Tongue (tissue), 2 donors: ENCODE measurements around the gene ABCB8. TPM values are rescaled to one million over a fixed set of nuclear protein-coding genes. Genes with fewer than 3 reads are reported as not detected.

Experiments
- DNase-seq: peaks from one replicate; pipeline ENCODE4 v3.0.0-alpha.2; 2015
- total RNA-seq: library from RNA; depleted of rRNA; stranded (reverse); fragments of >200 nt; gene quantifications from one replicate; pipeline ENCODE4 v1.2.3, GENCODE V29; 2014

The ABCB8 gene
- 28.6 TPM for total RNA-seq

DNA sequence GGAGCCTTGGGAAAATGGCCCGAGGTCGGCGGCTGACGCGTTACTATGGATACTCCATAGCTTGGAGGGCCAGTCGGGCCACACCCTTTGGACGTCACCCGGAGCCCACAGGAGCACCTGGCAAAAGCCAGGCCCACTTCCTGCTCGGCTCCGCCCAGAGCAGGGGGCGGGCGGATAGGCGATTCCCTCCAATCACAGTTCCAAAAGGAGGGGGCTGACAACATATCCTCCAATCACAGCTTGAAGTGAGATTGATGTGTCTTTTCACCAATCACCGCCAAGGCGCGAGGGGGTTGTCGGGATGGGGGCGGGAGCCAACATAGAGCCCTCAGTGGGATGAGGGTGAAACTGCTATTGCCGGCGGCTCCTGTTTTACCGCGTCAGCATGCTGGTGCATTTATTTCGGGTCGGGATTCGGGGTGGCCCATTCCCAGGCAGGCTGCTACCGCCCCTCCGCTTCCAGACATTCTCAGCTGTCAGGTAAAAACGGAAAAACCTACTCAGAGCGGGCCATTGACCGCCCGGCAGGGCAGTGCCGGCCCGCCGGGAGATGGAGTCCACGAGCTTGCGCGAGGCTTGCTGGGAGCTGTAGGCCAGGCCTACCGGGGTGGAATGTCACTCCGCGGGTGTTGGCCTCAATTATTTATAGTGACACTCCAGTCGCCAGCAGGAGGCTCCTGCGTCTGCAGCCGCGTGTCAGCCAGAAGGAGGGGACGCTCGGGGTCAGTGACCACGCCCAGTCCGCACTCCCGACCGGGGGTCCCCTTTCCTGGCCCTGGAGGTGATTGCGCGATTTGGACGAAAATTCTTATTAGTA lies at the start of gene ABCB8:
ABCB8 (plus strand) TSS at position 320 of the 817 bp plus-strand sequence; CDS start at position 386, 66 bp downstream.
- peak; percentile 100 for DNase-seq

DNA sequence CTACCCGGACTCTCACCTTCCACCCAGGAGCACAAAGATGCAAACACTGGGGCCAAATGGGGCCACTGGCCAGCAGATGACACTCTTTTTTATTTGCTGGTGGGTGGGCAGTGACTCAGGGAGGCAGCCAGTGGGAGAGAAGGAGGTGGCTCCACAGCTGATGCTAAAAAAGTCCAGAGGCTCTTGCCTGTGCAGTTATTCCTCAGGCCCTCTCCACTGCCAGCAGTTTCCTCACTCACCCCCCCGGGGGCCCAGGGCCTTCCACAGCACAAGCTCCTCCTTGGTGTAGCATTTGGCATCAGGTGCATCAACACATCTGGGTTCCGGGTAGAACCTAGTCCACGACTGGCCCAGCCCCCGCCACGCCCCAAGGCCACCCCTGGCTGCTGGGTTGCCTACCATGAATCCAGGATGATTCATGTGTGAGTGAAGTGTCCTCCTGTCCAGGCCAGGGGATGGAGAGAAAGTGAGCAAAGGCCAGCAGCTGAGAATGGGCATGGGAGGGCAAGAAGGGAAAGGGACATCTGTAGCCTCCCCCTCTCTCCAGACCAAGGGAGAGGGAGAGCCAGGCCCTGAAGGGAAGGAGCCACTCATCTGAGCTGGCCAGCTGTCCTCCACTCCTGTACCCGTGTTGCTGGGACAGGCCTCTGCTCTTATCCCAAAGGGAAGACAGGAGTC lies 48.4 kb upstream of the ABCB8 start:
- no peak for DNase-seq

DNA sequence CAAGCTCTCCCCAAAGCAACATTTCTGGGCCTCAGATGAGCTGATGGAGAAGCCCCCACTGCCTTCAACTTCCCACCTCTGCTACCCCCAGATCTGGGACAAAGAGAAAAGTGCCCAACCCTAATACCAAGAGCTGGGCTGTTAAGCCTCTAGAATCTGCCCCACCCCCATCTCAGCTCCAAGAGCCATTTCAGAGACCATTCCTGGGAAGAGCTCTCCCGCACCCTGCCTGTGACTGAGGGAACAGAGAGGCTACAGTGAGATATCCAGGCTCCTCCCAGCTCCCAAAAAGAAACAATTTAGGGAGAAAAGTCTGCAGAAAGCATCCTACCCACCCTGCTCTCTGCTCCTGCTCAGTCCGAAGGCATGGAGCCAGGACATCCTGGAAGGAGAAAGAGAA lies 47.6 kb upstream of the ABCB8 start:
- DNase-seq = no peak

DNA sequence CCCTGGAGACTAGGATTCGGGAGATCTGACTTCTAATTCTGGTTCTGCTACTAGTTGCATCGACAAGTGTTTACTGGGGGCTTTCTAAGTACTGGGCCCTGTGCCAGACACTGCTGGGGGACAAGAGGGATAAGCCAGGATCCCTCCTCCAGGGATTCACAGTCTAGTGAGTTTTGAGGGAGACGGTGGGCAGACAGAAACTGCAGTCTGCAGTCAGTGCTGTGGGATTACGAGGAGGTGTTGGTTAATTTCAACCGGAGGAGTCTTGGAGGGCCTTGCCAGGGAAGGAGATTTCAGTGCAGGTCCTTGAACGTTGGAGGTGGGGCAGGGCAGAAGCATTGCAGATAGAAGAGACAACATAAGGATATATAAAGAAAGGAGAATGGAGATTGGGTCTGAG lies 46.6 kb upstream of the ABCB8 start:
- no peak for DNase-seq

DNA sequence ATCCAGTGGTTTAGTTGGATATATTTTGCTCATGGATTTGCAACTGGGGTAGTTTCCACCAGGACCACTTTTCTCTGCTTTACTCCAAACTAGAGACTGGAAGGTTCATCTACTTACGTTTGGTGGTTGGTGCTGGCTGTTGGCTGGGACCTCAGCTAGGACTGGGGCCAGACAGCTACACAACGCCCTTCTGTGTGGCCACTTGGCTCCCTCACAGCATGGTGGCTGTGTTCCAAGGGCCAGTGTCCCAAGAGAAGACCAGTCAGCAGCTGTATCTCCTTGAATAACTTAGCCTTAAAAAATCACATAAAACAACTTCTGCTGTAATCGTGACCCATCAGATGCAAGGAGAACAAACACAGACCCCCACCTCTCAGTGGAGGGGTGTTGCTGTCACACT lies 45.9 kb upstream of the ABCB8 start:
- DNase-seq = peak; percentile 30

DNA sequence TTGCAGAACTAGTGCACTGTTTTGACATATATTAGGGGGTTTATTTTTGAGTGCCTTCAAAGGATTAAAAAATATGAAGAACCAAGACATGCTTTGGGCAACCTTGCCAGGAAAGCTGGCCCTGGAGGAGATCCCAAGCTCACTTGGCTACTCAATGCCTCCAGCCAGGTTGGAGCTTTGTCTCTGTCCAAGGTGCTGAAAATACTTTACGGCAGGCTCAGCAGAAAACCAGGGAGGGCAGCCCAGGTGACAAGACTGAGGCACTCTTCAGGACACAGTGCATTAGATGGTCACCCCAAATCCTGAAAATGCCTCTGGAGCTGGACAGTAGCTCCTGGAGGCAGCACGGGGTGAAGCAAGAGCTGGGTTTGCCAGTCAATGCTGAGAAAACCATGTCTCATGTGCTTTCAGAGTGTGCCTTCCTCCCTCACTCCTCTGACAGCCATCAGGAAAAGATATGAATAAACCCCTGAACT lies 44.3 kb upstream of the ABCB8 start:
- peak; percentile 87 for DNase-seq

DNA sequence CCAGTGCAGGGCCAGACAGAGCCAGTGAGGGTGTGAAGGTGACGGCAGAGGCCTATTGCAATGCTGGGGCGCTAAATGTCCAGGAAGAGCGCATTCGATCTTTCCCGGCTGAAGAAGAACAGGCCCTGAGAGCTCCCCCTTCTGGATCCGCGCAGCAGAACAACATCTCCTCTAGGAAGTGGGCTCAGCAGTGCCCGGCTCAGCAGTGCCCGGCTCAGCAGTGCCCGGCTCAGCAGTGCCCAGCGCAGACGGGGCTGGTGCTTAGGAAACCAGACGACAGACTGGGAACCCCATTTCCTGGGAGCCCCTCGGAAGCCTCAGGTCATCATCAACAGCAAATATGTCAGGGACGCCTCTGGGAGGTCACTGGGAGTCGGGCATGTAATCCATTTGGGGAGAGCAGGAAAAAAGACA lies 42.1 kb upstream of the ABCB8 start:
- peak; percentile 85 for DNase-seq

DNA sequence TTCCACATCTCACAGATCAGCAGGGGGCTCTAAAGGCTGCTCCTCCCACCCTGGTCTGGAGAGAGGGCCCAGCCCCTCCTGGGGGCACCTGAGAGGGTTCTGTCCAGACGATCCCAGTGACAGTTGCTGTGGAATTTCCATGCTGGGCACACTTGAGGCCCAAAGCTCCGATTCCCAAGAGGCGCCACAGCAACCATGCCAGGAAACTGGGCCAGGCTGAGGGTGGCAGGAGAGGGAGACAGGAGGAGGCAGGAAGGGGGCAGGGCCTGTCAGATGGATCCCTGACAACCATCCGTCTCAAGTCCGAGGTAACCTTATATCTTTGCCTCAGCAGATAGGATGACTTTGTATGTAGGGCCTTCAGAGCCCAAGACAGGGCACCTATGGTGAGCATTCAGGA lies 41.7 kb upstream of the ABCB8 start:
- no peak for DNase-seq

DNA sequence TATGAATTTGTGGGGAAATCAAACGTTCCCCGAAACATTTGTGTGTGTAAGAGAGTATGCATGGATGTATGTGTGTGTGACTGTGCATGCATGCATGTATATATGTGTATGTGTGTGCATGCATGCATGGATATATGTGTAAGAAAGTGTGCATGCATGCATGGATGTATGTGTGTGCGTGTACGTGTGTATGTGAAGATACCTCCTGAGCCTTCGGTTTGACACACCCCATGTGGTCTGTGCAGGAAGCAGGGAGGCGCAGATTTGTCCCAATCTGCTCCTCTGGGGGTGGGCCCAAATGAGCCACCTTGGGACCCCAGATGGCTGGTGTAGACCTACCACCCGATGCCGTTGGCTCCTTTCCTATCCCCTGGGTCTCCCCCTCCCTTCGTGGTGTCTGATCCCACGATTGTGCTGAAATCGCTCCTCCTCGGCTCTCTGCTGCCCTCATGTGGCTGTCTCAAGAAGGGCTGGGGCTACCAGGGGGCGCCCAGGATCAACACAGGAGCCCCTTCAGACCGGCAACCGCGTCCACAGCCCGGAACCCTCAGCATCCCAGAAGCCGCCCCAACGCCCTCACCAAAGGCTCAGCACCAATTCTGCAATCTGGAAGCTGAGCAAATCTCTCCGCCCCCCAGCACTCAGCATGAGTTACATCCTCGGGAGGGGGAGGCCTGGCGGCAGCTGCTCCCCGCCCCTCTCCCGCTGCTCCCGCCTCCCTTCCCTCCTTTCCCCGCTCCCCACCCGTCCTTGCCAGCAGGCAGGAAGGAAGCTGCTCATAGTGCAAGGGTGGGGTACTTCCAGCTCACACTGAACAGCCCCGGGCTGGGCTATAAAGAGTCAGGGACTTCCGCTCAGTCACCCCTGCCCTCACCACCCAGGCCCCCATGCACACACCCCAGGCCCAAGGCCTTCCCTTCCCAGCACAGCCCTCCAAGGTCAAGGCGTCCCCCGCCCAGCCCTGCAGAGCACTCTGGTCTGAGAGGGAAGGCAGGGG lies 39.7 kb upstream of the ABCB8 start:
- DNase-seq = peak; percentile 87

DNA sequence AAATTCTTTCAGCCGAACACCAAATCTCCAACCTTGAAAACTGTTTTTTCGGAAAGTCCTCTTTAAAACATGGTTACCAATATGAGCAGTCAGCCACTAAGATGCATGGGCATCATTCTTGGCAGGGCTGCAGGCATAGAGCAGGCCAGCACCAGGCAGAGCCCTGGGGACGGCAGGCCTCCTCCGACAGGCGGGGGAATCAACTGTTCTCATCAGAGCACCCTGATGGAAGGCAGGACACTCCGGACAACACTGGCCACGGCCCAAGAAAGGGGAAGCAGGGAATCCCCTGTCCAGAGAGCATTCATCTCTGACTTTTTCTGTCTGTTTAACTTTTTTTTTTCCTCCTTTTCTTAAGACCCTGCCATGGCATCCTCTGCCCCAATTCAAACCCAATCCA lies 38.8 kb upstream of the ABCB8 start:
- no peak for DNase-seq

DNA sequence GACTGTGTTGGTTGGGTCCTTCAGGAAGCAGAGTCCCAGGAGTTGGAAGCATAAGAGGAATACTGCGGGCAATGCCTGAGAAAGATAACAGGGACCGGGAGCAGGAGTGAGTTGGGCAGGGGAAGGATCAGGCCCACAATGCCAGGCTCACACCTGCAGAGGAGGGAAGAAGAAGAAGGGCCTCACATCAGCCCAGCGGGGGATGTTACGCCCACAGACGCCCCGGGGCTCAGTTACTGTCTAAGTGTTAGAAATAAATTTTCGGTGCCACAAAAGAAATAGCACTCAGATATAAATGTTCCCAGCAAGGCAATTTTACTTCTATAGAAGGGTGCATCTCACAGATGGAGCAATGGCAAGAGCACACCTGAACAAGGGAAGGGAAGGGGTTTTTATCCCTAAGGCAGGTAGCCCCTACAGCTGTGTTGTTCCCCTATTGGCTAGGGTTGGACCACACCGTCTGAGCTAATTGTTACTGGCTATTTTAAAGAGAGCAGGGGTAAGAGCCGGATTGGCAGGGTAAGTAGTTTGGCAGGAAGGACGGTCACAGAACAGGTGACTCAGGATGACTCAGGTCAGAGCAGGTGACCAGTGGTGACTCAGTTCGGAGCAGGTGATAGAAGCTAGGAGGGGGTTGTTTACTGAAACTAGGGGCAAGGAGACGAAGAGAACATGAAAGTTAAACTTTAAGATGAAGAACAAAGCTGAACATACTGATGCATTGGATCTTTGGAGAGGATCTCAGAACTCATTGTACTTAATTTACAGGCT lies 37.6 kb upstream of the ABCB8 start, which contains the start of gene NOS3:
NOS3 (plus strand) TSS at position 602 of the 771 bp plus-strand sequence. CDS start 2,787 bp downstream, outside the sequence.
- no peak for DNase-seq

DNA sequence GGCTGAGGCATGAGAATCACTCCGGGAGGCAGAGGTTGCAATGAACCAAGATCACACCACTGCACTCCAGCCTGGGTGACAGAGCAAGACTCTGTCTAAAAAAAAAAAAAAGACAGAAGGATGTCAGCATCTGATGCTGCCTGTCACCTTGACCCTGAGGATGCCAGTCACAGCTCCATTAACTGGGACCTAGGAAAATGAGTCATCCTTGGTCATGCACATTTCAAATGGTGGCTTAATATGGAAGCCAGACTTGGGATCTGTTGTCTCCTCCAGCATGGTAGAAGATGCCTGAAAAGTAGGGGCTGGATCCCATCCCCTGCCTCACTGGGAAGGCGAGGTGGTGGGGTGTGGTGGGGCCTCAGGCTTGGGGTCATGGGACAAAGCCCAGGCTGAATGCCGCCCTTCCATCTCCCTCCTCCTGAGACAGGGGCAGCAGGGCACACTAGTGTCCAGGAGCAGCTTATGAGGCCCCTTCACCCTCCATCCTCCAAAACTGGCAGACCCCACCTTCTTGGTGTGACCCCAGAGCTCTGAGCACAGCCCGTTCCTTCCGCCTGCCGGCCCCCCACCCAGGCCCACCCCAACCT lies 36.1 kb upstream of the ABCB8 start:
- no peak for DNase-seq

DNA sequence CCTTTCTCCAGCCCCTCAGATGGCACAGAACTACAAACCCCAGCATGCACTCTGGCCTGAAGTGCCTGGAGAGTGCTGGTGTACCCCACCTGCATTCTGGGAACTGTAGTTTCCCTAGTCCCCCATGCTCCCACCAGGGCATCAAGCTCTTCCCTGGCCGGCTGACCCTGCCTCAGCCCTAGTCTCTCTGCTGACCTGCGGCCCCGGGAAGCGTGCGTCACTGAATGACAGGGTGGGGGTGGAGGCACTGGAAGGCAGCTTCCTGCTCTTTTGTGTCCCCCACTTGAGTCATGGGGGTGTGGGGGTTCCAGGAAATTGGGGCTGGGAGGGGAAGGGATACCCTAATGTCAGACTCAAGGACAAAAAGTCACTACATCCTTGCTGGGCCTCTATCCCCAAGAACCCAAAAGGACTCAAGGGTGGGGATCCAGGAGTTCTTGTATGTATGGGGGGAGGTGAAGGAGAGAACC lies 35.4 kb upstream of the ABCB8 start:
- DNase-seq = peak; percentile 70

DNA sequence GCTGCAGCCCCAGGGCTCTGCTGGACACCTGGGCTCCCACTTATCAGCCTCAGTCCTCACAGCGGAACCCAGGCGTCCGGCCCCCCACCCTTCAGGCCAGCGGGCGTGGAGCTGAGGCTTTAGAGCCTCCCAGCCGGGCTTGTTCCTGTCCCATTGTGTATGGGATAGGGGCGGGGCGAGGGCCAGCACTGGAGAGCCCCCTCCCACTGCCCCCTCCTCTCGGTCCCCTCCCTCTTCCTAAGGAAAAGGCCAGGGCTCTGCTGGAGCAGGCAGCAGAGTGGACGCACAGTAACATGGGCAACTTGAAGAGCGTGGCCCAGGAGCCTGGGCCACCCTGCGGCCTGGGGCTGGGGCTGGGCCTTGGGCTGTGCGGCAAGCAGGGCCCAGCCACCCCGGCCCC lies 34.7 kb upstream of the ABCB8 start:
- DNase-seq = no peak

DNA sequence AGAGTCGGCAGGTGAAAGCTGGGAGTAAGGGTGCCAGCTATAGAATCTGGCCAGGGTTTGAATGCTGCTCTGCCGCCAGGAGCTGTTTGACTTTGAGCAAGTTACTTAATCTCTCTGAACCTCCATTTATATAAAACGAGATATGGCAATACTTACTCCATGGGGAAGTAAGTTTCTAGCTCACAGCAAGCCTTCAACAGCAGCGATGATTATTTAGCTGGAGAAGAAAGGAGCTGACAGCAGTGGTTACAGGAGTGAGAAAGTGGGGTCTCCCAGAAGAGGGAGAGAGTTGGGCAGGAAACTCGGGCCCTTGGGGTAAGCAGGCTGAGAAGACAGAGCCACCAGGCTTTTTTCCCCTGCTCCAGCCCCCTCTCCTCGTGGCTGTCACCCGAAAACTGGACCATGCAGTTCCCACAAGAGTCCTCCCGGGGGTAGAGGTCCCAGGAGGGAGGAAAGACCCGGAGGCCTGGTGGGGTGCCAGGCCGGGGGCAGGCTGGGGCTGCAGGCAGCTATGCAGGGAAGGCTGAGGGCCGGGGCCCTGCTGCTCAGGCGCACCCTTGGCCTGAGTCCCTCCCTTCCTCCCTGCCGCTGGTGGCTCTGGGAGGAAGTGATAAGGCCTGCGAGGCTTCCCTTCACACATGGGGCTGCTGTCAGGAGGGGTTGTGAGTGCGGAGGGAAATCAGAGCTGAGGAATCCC lies 34.0 kb upstream of the ABCB8 start:
- no peak for DNase-seq

DNA sequence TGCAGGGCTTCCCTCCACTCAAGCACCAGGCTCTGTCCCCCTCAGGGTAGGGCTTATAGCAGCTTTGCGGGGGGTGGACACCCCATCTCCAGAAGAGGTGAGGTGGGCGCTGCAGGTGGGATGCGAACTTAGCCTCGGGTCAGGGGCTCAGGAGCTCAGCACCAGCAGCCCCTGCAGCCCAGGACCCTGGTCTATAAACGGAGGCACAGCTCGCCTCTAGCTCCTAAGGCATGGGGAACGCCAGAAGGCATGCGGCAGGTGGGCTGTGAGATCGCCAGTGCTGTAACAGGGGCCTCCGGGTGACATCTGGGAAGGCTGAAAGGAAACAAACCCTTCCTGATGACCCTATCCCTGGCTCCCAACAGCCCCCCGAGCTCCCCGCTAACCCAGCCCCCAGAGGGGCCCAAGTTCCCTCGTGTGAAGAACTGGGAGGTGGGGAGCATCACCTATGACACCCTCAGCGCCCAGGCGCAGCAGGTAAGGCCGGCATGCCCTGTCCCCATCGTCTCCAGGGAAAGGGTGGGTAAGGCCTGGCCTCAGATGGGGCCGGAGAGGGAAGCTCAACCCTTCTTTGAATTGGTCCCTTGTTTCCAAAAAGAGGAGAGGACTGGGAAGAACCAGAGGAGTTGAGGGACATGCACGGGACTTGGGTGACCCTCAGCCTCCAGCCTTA lies 33.3 kb upstream of the ABCB8 start:
- DNase-seq = no peak

DNA sequence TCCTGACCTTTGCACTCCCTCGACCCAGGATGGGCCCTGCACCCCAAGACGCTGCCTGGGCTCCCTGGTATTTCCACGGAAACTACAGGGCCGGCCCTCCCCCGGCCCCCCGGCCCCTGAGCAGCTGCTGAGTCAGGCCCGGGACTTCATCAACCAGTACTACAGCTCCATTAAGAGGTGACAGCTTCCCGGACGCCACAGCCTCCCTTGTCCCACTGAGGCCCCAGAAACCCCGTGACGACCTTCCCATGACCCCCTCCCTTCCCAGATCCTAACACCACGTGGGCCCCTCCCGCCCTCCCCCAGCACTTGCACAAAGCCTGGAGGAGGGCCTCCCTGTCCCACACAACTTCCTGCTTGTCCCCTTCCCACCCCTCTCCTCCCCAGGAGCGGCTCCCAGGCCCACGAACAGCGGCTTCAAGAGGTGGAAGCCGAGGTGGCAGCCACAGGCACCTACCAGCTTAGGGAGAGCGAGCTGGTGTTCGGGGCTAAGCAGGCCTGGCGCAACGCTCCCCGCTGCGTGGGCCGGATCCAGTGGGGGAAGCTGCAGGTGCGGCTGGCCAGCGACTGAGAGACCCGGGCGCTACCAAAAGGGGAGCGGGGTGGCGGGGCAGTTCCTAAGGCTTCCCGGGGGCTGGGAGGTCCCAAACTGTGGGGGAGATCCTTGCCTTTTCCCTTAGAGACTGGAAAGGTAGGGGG lies 31.7 kb upstream of the ABCB8 start:
- DNase-seq = no peak

DNA sequence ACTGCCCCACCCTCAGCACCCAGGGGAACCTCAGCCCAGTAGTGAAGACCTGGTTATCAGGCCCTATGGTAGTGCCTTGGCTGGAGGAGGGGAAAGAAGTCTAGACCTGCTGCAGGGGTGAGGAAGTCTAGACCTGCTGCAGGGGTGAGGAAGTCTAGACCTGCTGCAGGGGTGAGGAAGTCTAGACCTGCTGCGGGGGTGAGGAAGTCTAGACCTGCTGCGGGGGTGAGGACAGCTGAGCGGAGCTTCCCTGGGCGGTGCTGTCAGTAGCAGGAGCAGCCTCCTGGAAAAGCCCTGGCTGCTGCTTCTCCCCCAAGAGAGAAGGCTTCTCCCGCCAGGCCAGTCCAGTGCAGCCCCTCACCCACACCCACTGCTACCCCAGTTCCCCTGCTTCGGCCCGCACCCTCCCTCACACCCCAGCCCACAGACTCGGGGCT lies 31.2 kb upstream of the ABCB8 start:
- no peak for DNase-seq

DNA sequence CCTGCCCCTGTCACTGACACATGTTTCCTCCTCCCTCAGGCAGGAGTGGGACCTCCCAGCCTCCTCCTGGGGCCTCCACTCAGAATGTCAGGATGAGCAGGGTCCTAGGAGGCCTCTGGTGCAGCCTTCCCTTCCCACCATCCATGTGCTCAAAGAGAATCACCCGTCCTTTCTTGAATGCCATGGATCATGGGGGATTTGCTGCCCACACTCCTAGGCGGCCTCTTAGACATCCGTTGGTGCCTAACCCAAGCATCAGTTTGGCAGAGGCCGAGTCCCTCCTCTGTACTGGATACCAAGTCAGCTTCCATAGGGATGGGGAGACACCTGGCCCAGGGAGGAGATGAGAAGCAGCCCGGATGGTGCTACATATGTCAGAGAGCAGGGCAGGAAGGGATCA lies 30.4 kb upstream of the ABCB8 start:
- DNase-seq = no peak
